ENCODE measurements around the gene ETHE1. TPM values are rescaled to one million over a fixed set of nuclear protein-coding genes. Genes with fewer than 3 reads are reported as not detected.

Gene ETHE1
- total and polyA plus RNA-seq, 2 donors (not counting 1 experiment from before 2014, with no cell fraction given): 16.0 to 39.4 TPM

- TF ChIP-seq, protein P1, sequence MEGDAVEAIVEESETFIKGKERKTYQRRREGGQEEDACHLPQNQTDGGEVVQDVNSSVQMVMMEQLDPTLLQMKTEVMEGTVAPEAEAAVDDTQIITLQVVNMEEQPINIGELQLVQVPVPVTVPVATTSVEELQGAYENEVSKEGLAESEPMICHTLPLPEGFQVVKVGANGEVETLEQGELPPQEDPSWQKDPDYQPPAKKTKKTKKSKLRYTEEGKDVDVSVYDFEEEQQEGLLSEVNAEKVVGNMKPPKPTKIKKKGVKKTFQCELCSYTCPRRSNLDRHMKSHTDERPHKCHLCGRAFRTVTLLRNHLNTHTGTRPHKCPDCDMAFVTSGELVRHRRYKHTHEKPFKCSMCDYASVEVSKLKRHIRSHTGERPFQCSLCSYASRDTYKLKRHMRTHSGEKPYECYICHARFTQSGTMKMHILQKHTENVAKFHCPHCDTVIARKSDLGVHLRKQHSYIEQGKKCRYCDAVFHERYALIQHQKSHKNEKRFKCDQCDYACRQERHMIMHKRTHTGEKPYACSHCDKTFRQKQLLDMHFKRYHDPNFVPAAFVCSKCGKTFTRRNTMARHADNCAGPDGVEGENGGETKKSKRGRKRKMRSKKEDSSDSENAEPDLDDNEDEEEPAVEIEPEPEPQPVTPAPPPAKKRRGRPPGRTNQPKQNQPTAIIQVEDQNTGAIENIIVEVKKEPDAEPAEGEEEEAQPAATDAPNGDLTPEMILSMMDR (IDR thresholded peaks at IDR 0.05): no peak
- TF ChIP-seq EZH2 (IDR thresholded peaks at IDR 0.05; ENCODE audit: borderline replicate concordance, insufficient read depth, low read depth, low read length, poor library complexity, severe bottlenecking): no peak
- H3K4me1 Mint-ChIP-seq: peaks cover 43% of the 10 kb centered on the region
Observed at GRCh38 chr19:43574424-43575155, 47.6 kb upstream of the ETHE1 start.

GRCh38 chr19:43572171-43572588 is 45.2 kb upstream of the ETHE1 start:
- Histone ChIP-seq H4K20me1 (ENCODE audit: control insufficient read depth, insufficient read depth, low read length, poor library complexity, severe bottlenecking) (peaks cover 5% of the 10 kb centered on the region), H3K9me3 (ENCODE audit: control extremely low read depth in 1 of 3, control insufficient read depth in 2 of 3, insufficient read depth in 1 of 3, low read length in 2 of 3) (no peaks in the 10 kb centered on the region), H3K4me2 (replicated peaks; ENCODE audit: low read depth, low read length, poor library complexity, severe bottlenecking) (no peak overlapping the region), H3K27ac (ENCODE audit: low read length in 2 of 2) (peak overlapping the region in 1 of 2 donors; percentile 51), H3K4me3 (ENCODE audit: control extremely low read depth in 1 of 5, extremely low read depth in 1 of 5, insufficient read depth in 1 of 5, low read depth in 2 of 5, low read length in 4 of 5) (no peak overlapping the region), H3K36me3 (replicated peaks in 1 of 2; ENCODE audit: control extremely low read depth in 1 of 2, control insufficient read depth in 1 of 2, extremely low read depth in 1 of 2, insufficient read depth in 2 of 2, low read length in 1 of 2) (peaks cover 0 to 10% of the 10 kb centered on the region in 2 experiments), H3K4me1 (ENCODE audit: control insufficient read depth in 2 of 2, insufficient read depth in 2 of 2, low read length in 2 of 2) (peaks cover 11 to 27% of the 10 kb centered on the region in 2 donors), H3K79me2 (ENCODE audit: control insufficient read depth, insufficient read depth, low read length) (peaks cover 41% of the 10 kb centered on the region), H3K27me3 (replicated peaks in 1 of 4; ENCODE audit: control extremely low read depth in 1 of 4, control insufficient read depth in 3 of 4, insufficient read depth in 4 of 4, low read length in 3 of 4) (no peaks in the 10 kb centered on the region), H3K9ac (ENCODE audit: low read length) (no peak overlapping the region), H2AFZ (ENCODE audit: insufficient read depth, low read depth, low read length, poor library complexity, severe bottlenecking) (no peak overlapping the region)
- 100% methylated on average over 2 of the region's 3 CpGs for WGBS (ENCODE audit: insufficient coverage)
- TF ChIP-seq, protein P1 (IDR thresholded peaks at IDR 0.05): no peak
- no peak for TF ChIP-seq EZH2 (IDR thresholded peaks at IDR 0.05; ENCODE audit: borderline replicate concordance, insufficient read depth, low read depth, low read length, poor library complexity, severe bottlenecking)
- intact Hi-C loops (cut with micrococcal nuclease): no loop called here
- H3K27me3 Mint-ChIP-seq: no peaks in the 10 kb centered on the region
- POLR2A ChIA-PET: no interaction called here
- H3K27ac Mint-ChIP-seq: no peak overlapping the region
- H3K4me3 Mint-ChIP-seq: no peak overlapping the region
- CTCF ChIA-PET: interaction anchor here (1.0 to 1.7 kb wide), 3 partner anchors 9 to 52 kb away, joined by 3 to 7 read pairs (median 5); no protein-coding TSS in a partner anchor
- H3K4me1 Mint-ChIP-seq: peaks cover 38% of the 10 kb centered on the region
- no peaks in the 10 kb centered on the region for H3K9me3 Mint-ChIP-seq (ENCODE audit: insufficient read depth)
- DNase-seq (no peak), ATAC-seq (ENCODE audit: low read depth) (no peak)

More at GRCh38 chr19:43574424-43575155, 47.6 kb upstream of the ETHE1 start:
- intact Hi-C loops (cut with micrococcal nuclease): loop anchor here (1.0 kb wide), 5 partner anchors 11 to 208 kb away; partner anchors contain the start of genes IRGQ, ZNF428, ZNF575 and ZNF576
- Mint-ChIP-seq H3K27ac (peak overlapping the region; percentile 92), H3K9me3 (ENCODE audit: insufficient read depth) (no peaks in the 10 kb centered on the region), H3K27me3 (no peaks in the 10 kb centered on the region), H3K4me3 (peak overlapping the region; percentile 97)
- WGBS (ENCODE audit: insufficient coverage): 46% methylated on average over 10 of the region's 12 CpGs
- Histone ChIP-seq H3K36me3 (replicated peaks in 1 of 2; ENCODE audit: control extremely low read depth in 1 of 2, control insufficient read depth in 1 of 2, extremely low read depth in 1 of 2, insufficient read depth in 2 of 2, low read length in 1 of 2) (peaks cover 0 to 10% of the 10 kb centered on the region in 2 experiments), H3K4me2 (replicated peaks; ENCODE audit: low read depth, low read length, poor library complexity, severe bottlenecking) (peak overlapping the region; percentile 84), H3K9me3 (ENCODE audit: control extremely low read depth in 1 of 3, control insufficient read depth in 2 of 3, insufficient read depth in 1 of 3, low read length in 2 of 3) (no peaks in the 10 kb centered on the region), H3K27me3 (replicated peaks in 1 of 4; ENCODE audit: control extremely low read depth in 1 of 4, control insufficient read depth in 3 of 4, insufficient read depth in 4 of 4, low read length in 3 of 4) (no peaks in the 10 kb centered on the region), H3K79me2 (ENCODE audit: control insufficient read depth, insufficient read depth, low read length) (peaks cover 41% of the 10 kb centered on the region), H2AFZ (ENCODE audit: insufficient read depth, low read depth, low read length, poor library complexity, severe bottlenecking) (peak overlapping the region; percentile 81), H3K9ac (ENCODE audit: low read length) (peak overlapping the region; percentile 84), H3K27ac (ENCODE audit: low read length in 2 of 2) (peak overlapping the region; percentile 74 to 89), H3K4me1 (ENCODE audit: control insufficient read depth in 2 of 2, insufficient read depth in 2 of 2, low read length in 2 of 2) (peaks cover 11 to 28% of the 10 kb centered on the region in 2 donors), H4K20me1 (ENCODE audit: control insufficient read depth, insufficient read depth, low read length, poor library complexity, severe bottlenecking) (peaks cover 5% of the 10 kb centered on the region), H3K4me3 (ENCODE audit: control extremely low read depth in 1 of 5, extremely low read depth in 1 of 5, insufficient read depth in 1 of 5, low read depth in 2 of 5, low read length in 4 of 5) (peak overlapping the region; percentile 67 to 98 (median 82))
- DNase-seq: no peak
- ChIA-PET POLR2A (interaction anchor here (0.6 to 3.3 kb wide), 4 partner anchors 22 to 1175 kb away, joined by 3 to 15 read pairs (median 6); partner anchors contain the start of genes IRGQ, ZNF575 and ZNF576), CTCF (interaction anchor here (0.7 to 3.2 kb wide), 10 partner anchors 9 to 235 kb away, joined by 3 to 21 read pairs (median 5); partner anchors contain the start of genes IRGQ and ZNF576)
- ATAC-seq (ENCODE audit: low read depth): no peak

All from B cell (primary cell).